ENCODE data around the gene NRXN3. TPM values are rescaled to one million over a fixed set of nuclear protein-coding genes. Genes with fewer than 3 reads are reported as not detected.

Gene NRXN3
- not detected for total RNA-seq

- POLR2A ChIA-PET = no interaction called here
- no peak within 1 kb of the TSS for H3K27ac Mint-ChIP-seq
These were observed at the start of gene NRXN3 for GRCh38 chr14:78170203-78170602. Gene NRXN3 (plus strand): TSS chr14:78170373. CDS start chr14:78243094, 72,721 bp downstream.

GRCh38 chr14:78122436-78122835 lies 47.7 kb upstream of the NRXN3 start:
- no peaks in the 10 kb centered on the region for H3K36me3 Mint-ChIP-seq (ENCODE audit: low read depth)
- H3K9me3 Mint-ChIP-seq = no peaks in the 10 kb centered on the region

More at GRCh38 chr14:78170203-78170602, at the start of gene NRXN3:
- no peaks in the 10 kb centered on the region for H3K4me1 Mint-ChIP-seq
- CTCF ChIA-PET = no interaction called here
- H3K4me3 Mint-ChIP-seq = no peak within 1 kb of the TSS
- peaks cover 2% of the 10 kb centered on the region for H3K9me3 Mint-ChIP-seq
- H3K36me3 Mint-ChIP-seq (ENCODE audit: low read depth) = no peaks in the 10 kb centered on the region
- DNase-seq = no peak
- peaks cover 6% of the 10 kb centered on the region for H3K27me3 Mint-ChIP-seq

GRCh38 chr14:78123650-78124253 lies 46.4 kb upstream of the NRXN3 start:
- ChIA-PET CTCF (no interaction called here), POLR2A (no interaction called here)
- DNase-seq = no peak
- no peak overlapping the region for H3K27ac Mint-ChIP-seq
- no peaks in the 10 kb centered on the region for H3K36me3 Mint-ChIP-seq (ENCODE audit: low read depth)
- H3K4me3 Mint-ChIP-seq = no peak overlapping the region
- H3K27me3 Mint-ChIP-seq = no peaks in the 10 kb centered on the region
- H3K4me1 Mint-ChIP-seq = no peaks in the 10 kb centered on the region
- no peaks in the 10 kb centered on the region for H3K9me3 Mint-ChIP-seq

More at GRCh38 chr14:78122436-78122835, 47.7 kb upstream of the NRXN3 start:
- H3K4me3 Mint-ChIP-seq = no peak overlapping the region
- H3K27ac Mint-ChIP-seq = no peak overlapping the region
- no peak for DNase-seq
- no peaks in the 10 kb centered on the region for H3K4me1 Mint-ChIP-seq
- ChIA-PET POLR2A (no interaction called here), CTCF (no interaction called here)
- no peaks in the 10 kb centered on the region for H3K27me3 Mint-ChIP-seq

GRCh38 chr14:78127961-78128360 lies 42.2 kb upstream of the NRXN3 start:
- H3K36me3 Mint-ChIP-seq (ENCODE audit: low read depth) = no peaks in the 10 kb centered on the region
- no peaks in the 10 kb centered on the region for H3K9me3 Mint-ChIP-seq
- DNase-seq = no peak
- CTCF ChIA-PET = no interaction called here
- H3K4me3 Mint-ChIP-seq = no peak overlapping the region
- H3K27me3 Mint-ChIP-seq = no peaks in the 10 kb centered on the region
- POLR2A ChIA-PET = no interaction called here
- no peaks in the 10 kb centered on the region for H3K4me1 Mint-ChIP-seq
- no peak overlapping the region for H3K27ac Mint-ChIP-seq

- DNase-seq = no peak
- no peaks in the 10 kb centered on the region for H3K9me3 Mint-ChIP-seq
- no peaks in the 10 kb centered on the region for H3K27me3 Mint-ChIP-seq
- ChIA-PET POLR2A (no interaction called here), CTCF (no interaction called here)
- H3K4me1 Mint-ChIP-seq = no peaks in the 10 kb centered on the region
- no peak overlapping the region for H3K27ac Mint-ChIP-seq
- H3K36me3 Mint-ChIP-seq (ENCODE audit: low read depth) = no peaks in the 10 kb centered on the region
- no peak overlapping the region for H3K4me3 Mint-ChIP-seq
These were observed 40.8 kb upstream of the NRXN3 start for GRCh38 chr14:78129375-78129774.

GRCh38 chr14:78130356-78130755 lies 39.8 kb upstream of the NRXN3 start:
- Mint-ChIP-seq H3K4me1 (no peaks in the 10 kb centered on the region), H3K27me3 (no peaks in the 10 kb centered on the region), H3K27ac (no peak overlapping the region), H3K36me3 (ENCODE audit: low read depth) (no peaks in the 10 kb centered on the region), H3K4me3 (no peak overlapping the region), H3K9me3 (no peaks in the 10 kb centered on the region)
- ChIA-PET CTCF (no interaction called here), POLR2A (no interaction called here)
- no peak for DNase-seq

GRCh38 chr14:78131201-78131600 lies 39.0 kb upstream of the NRXN3 start:
- CTCF ChIA-PET = no interaction called here
- Mint-ChIP-seq H3K27me3 (no peaks in the 10 kb centered on the region), H3K4me1 (no peaks in the 10 kb centered on the region), H3K36me3 (ENCODE audit: low read depth) (no peaks in the 10 kb centered on the region), H3K9me3 (no peaks in the 10 kb centered on the region), H3K4me3 (no peak overlapping the region), H3K27ac (no peak overlapping the region)
- no peak for DNase-seq
- POLR2A ChIA-PET = no interaction called here

GRCh38 chr14:78131616-78132015 lies 38.6 kb upstream of the NRXN3 start:
- Mint-ChIP-seq H3K9me3 (no peaks in the 10 kb centered on the region), H3K4me1 (no peaks in the 10 kb centered on the region), H3K27ac (no peak overlapping the region), H3K27me3 (no peaks in the 10 kb centered on the region), H3K4me3 (no peak overlapping the region), H3K36me3 (ENCODE audit: low read depth) (no peaks in the 10 kb centered on the region)
- CTCF ChIA-PET = no interaction called here
- DNase-seq = no peak
- POLR2A ChIA-PET = no interaction called here

GRCh38 chr14:78135450-78135891 lies 34.7 kb upstream of the NRXN3 start:
- ChIA-PET POLR2A (no interaction called here), CTCF (no interaction called here)
- no peaks in the 10 kb centered on the region for H3K9me3 Mint-ChIP-seq
- no peak overlapping the region for H3K27ac Mint-ChIP-seq
- H3K36me3 Mint-ChIP-seq (ENCODE audit: low read depth) = no peaks in the 10 kb centered on the region
- H3K27me3 Mint-ChIP-seq = no peaks in the 10 kb centered on the region
- no peak overlapping the region for H3K4me3 Mint-ChIP-seq
- no peak for DNase-seq
- H3K4me1 Mint-ChIP-seq = no peaks in the 10 kb centered on the region

GRCh38 chr14:78136695-78137094 lies 33.5 kb upstream of the NRXN3 start:
- no peak for DNase-seq
- Mint-ChIP-seq H3K27me3 (no peaks in the 10 kb centered on the region), H3K36me3 (ENCODE audit: low read depth) (no peaks in the 10 kb centered on the region), H3K9me3 (no peaks in the 10 kb centered on the region), H3K4me3 (no peak overlapping the region), H3K27ac (no peak overlapping the region), H3K4me1 (no peaks in the 10 kb centered on the region)
- CTCF ChIA-PET = no interaction called here
- POLR2A ChIA-PET = no interaction called here

GRCh38 chr14:78141590-78141989 lies 28.6 kb upstream of the NRXN3 start:
- Mint-ChIP-seq H3K4me3 (no peak overlapping the region), H3K27me3 (no peaks in the 10 kb centered on the region), H3K4me1 (no peaks in the 10 kb centered on the region), H3K36me3 (ENCODE audit: low read depth) (no peaks in the 10 kb centered on the region), H3K9me3 (no peaks in the 10 kb centered on the region), H3K27ac (no peak overlapping the region)
- CTCF ChIA-PET = no interaction called here
- POLR2A ChIA-PET = no interaction called here
- no peak for DNase-seq

GRCh38 chr14:78142998-78143397 lies 27.2 kb upstream of the NRXN3 start:
- Mint-ChIP-seq H3K27ac (no peak overlapping the region), H3K9me3 (no peaks in the 10 kb centered on the region), H3K4me1 (no peaks in the 10 kb centered on the region), H3K4me3 (no peak overlapping the region), H3K36me3 (ENCODE audit: low read depth) (no peaks in the 10 kb centered on the region), H3K27me3 (no peaks in the 10 kb centered on the region)
- POLR2A ChIA-PET = no interaction called here
- no peak for DNase-seq
- CTCF ChIA-PET = no interaction called here

GRCh38 chr14:78143489-78144145 lies 26.6 kb upstream of the NRXN3 start:
- no peak for DNase-seq
- Mint-ChIP-seq H3K36me3 (ENCODE audit: low read depth) (no peaks in the 10 kb centered on the region), H3K4me3 (no peak overlapping the region), H3K9me3 (no peaks in the 10 kb centered on the region), H3K4me1 (no peaks in the 10 kb centered on the region), H3K27ac (no peak overlapping the region), H3K27me3 (no peaks in the 10 kb centered on the region)
- ChIA-PET POLR2A (no interaction called here), CTCF (no interaction called here)

- Mint-ChIP-seq H3K4me1 (no peaks in the 10 kb centered on the region), H3K27me3 (no peaks in the 10 kb centered on the region), H3K9me3 (no peaks in the 10 kb centered on the region), H3K36me3 (ENCODE audit: low read depth) (no peaks in the 10 kb centered on the region), H3K27ac (no peak overlapping the region), H3K4me3 (no peak overlapping the region)
- ChIA-PET POLR2A (no interaction called here), CTCF (no interaction called here)
- DNase-seq = no peak
These were observed 17.7 kb upstream of the NRXN3 start for GRCh38 chr14:78152201-78153063.
